ENCODE data around the gene C1orf21. TPM values are rescaled to one million over a fixed set of nuclear protein-coding genes. Genes with fewer than 3 reads are reported as not detected.
"Not testable (repeated sequence)": the region's sequence is repeated elsewhere in the genome, so short reads cannot be mapped to it uniquely, and the experiment has no call there.

Gene C1orf21
- total RNA-seq (8.5 and 10.0 TPM in 2 replicates), polyA plus RNA-seq (0.79 and 1.1 TPM in 2 replicates), polyA minus RNA-seq (1.1 and 1.8 TPM in 2 replicates), Bru-seq, nascent RNA (percentile 56 among the genes with signal in this experiment), BruChase-seq, experiment 1, labeled RNA remaining after a 6-hour chase (percentile 44 among the genes with signal in this experiment), BruChase-seq, experiment 2, labeled RNA remaining after a 2-hour chase (percentile 48 among the genes with signal in this experiment)
- 1.3 TPM in 2 replicates for polyA plus RNA-seq (2011; cell fraction: cytosol; rRNA removed)
- polyA plus RNA-seq (2011; cell fraction: nucleus; rRNA removed) = 0.74 and 0.75 TPM in 2 replicates
- 0.82 and 2.1 TPM in 2 replicates for polyA plus RNA-seq (2012)
- not detected for polyA minus RNA-seq (2011; cell fraction: cytosol; rRNA and poly(A)+ RNA removed)
- polyA minus RNA-seq (2011; cell fraction: nucleus; rRNA and poly(A)+ RNA removed) = 0.72 and 1.8 TPM in 2 replicates
- long read RNA-seq, full-length matches to known transcripts = 15 of 19 reads
- long read RNA-seq, partial matches to known transcripts = 1 of 19 reads
- long read RNA-seq, other reads (novel, unspliced or antisense) = 3 of 19 reads

GRCh38 chr1:184386312-184387068 is at the start of gene C1orf21:
TSS of gene C1orf21 (plus strand) at chr1:184387029. CDS start at chr1:184477510, 90,481 bp downstream.
- no peak within 1 kb of the TSS for H3K27ac ChIP-seq (ENCODE audit: insufficient read depth, low read depth, low read length)
- intact Hi-C loops (cut with micrococcal nuclease) (loop anchor here (1.0 to 5.0 kb wide), 7 partner anchors 56 to 312 kb away; no protein-coding TSS in a partner anchor), dilution Hi-C loops (cut with MboI; ENCODE audit: extremely low pct_ligation_motif_present, low sequenced_read_pairs) (no loop called here)
- DNase-seq (ENCODE audit: low read depth, low spot score) (peak; percentile 82), FAIRE-seq (peak; percentile 60)
- no peaks in the 10 kb centered on the region for H3K9me3 ChIP-seq (replicated peaks; ENCODE audit: control insufficient read depth, insufficient read depth, low read length)
- H2AFZ ChIP-seq (ENCODE audit: low read depth, low read length) = peak within 1 kb of the TSS; percentile 95
- peaks cover 15% of the 10 kb centered on the region for H3K4me1 ChIP-seq (ENCODE audit: control insufficient read depth, extremely low read depth, insufficient read depth, low read length)
- POLR2A ChIA-PET = interaction anchor here (0.7 kb wide), 1 partner anchor 50 kb away, joined by 9 read pairs; no protein-coding TSS in a partner anchor
- TF ChIP-seq CTCF (IDR thresholded peaks at IDR 0.05; ENCODE audit: extremely low read depth in 1 of 2, insufficient read depth in 1 of 2, low read depth in 1 of 2, low read length in 2 of 2) = no peak
- no peak for TF ChIP-seq FOS (IDR thresholded peaks at IDR 0.05; ENCODE audit: borderline replicate concordance, insufficient read depth, low read length)
- TF ChIP-seq MYC (IDR thresholded peaks at IDR 0.05; ENCODE audit: low read depth, low read length) = no peak
- peak within 1 kb of the TSS; percentile 70 for H3K9ac ChIP-seq (replicated peaks; ENCODE audit: extremely low read depth, insufficient read depth, low read length)
- peak within 1 kb of the TSS; percentile 40 to 84 (median 66) for H3K4me3 ChIP-seq (replicated peaks in 1 of 3; ENCODE audit: insufficient read depth in 1 of 3, low read depth in 1 of 3, low read length in 3 of 3)
- no peaks in the 10 kb centered on the region for H3K79me2 ChIP-seq (ENCODE audit: control insufficient read depth, insufficient read depth, low read length)
- no peaks in the 10 kb centered on the region for H3K9me1 ChIP-seq (replicated peaks; ENCODE audit: control insufficient read depth, extremely low read depth, insufficient read depth, low read length)
- peak within 1 kb of the TSS; percentile 76 for H3K4me2 ChIP-seq (ENCODE audit: insufficient read depth, low read length)
- CTCF ChIA-PET = interaction anchor here (0.9 to 3.0 kb wide), 10 partner anchors 13 to 783 kb away, joined by 3 to 11 read pairs (median 4); no protein-coding TSS in a partner anchor
- peaks cover 10 to 20% of the 10 kb centered on the region in 2 experiments for H3K27me3 ChIP-seq (ENCODE audit: control insufficient read depth in 2 of 2, insufficient read depth in 2 of 2, low read length in 2 of 2)
- no peaks in the 10 kb centered on the region for H4K20me1 ChIP-seq (replicated peaks; ENCODE audit: control insufficient read depth, extremely low read depth, insufficient read depth, low read length)
- H3K36me3 ChIP-seq (ENCODE audit: control insufficient read depth in 2 of 2, extremely low read depth in 1 of 2, insufficient read depth in 2 of 2, low read length in 2 of 2) = no peaks in the 10 kb centered on the region
- BruUV-seq (replicated peaks) = no TSS peak

GRCh38 chr1:184337865-184338264 is 49.0 kb upstream of the C1orf21 start:
- dilution Hi-C loops (cut with MboI; ENCODE audit: extremely low pct_ligation_motif_present, low sequenced_read_pairs); H4K20me1 ChIP-seq (replicated peaks; ENCODE audit: control insufficient read depth, extremely low read depth, insufficient read depth, low read length); H3K79me2 ChIP-seq (ENCODE audit: control insufficient read depth, insufficient read depth, low read length); DNase-seq (ENCODE audit: low read depth, low spot score); H3K4me2 ChIP-seq (ENCODE audit: insufficient read depth, low read length); BruUV-seq (replicated peaks); H3K9me1 ChIP-seq (replicated peaks; ENCODE audit: control insufficient read depth, extremely low read depth, insufficient read depth, low read length); POLR2A ChIA-PET; intact Hi-C loops (cut with micrococcal nuclease); H2AFZ ChIP-seq (ENCODE audit: low read depth, low read length); H3K27ac ChIP-seq (ENCODE audit: insufficient read depth, low read depth, low read length); H3K9me3 ChIP-seq (replicated peaks; ENCODE audit: control insufficient read depth, insufficient read depth, low read length); H3K4me1 ChIP-seq (ENCODE audit: control insufficient read depth, extremely low read depth, insufficient read depth, low read length); H3K4me3 ChIP-seq (replicated peaks in 1 of 3; ENCODE audit: insufficient read depth in 1 of 3, low read depth in 1 of 3, low read length in 3 of 3); H3K27me3 ChIP-seq (ENCODE audit: control insufficient read depth in 2 of 2, insufficient read depth in 2 of 2, low read length in 2 of 2); H3K36me3 ChIP-seq (ENCODE audit: control insufficient read depth in 2 of 2, extremely low read depth in 1 of 2, insufficient read depth in 2 of 2, low read length in 2 of 2); CTCF ChIA-PET; H3K9ac ChIP-seq (replicated peaks; ENCODE audit: extremely low read depth, insufficient read depth, low read length); FAIRE-seq: not testable (repeated sequence)
